ENCODE results near the gene EDDM3A. TPM values are rescaled to one million over a fixed set of nuclear protein-coding genes. Genes with fewer than 3 reads are reported as not detected.

Gene EDDM3A, protein sequence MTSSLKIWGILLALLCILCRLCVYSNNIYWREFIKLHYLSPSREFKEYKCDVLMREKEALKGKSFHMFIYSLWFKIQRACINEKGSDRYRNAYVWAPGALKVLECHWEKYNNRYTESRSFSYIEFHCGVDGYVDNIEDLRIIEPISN
- polyA plus RNA-seq (2013) = not detected

DNA sequence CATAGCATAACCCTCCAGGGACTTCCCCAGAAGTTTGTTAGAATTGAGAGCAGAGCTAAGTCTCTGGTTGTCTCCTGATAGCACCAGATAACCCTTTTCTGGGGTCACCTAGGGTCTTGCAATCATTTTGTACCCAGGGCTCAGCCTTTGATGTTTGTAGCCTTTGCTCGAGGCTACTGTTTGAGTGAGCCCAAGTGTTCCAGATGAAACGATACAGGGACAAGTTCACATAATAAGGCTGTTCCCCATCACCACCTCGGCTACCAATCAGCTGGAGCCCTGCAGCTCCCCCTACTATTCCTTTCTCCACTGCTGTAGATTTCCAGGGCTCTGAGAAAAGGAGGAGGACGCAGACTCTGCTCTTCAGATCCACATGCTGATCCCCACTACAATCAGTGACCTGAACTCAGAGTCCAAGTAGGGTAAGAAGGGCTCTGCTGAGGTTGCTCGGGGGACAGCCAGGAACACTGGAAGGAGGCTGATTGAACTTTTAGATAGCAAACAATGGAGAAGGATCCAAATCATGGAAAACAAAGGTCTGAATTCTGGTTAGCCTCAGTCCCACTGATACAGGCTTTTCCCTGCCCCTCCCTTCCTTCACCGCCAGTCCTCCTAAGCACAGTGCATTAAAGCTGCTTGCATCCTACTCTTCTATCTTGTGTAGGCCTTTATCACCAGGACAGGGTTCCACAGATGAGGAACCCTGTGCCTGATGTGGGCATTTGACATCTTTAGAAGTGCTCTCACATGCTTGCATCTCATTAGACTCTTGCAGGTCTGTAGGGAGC, at the start of gene EDDM3A:
Gene EDDM3A, plus strand, starts transcription at position 317 of the 788 bp plus-strand sequence. CDS start 1,694 bp downstream, outside the sequence.
- Histone ChIP-seq H3K36me3 (ENCODE audit: control insufficient read depth in 4 of 4, insufficient read depth in 4 of 4, low read length in 3 of 4) (no peaks in the 10 kb centered on the region), H3K4me3 (ENCODE audit: control insufficient read depth in 1 of 7, extremely low read depth in 1 of 7, insufficient read depth in 4 of 7, low read depth in 2 of 7, low read length in 6 of 7) (no peak within 1 kb of the TSS), H3K9me3 (ENCODE audit: control extremely low read depth in 1 of 5, control insufficient read depth in 4 of 5, insufficient read depth in 2 of 5, low read depth in 1 of 5, low read length in 4 of 5) (no peaks in the 10 kb centered on the region), H3K27me3 (replicated peaks in 2 of 5; ENCODE audit: control insufficient read depth in 4 of 5, insufficient read depth in 5 of 5, low read length in 4 of 5) (no peaks in the 10 kb centered on the region), H3K4me1 (ENCODE audit: control extremely low read depth in 1 of 4, control insufficient read depth in 4 of 4, insufficient read depth in 4 of 4, low read length in 3 of 4) (no peaks in the 10 kb centered on the region), H3K27ac (ENCODE audit: insufficient read depth in 1 of 2, low read depth in 1 of 2, low read length in 2 of 2, poor library complexity in 1 of 2, severe bottlenecking in 2 of 2) (no peak within 1 kb of the TSS)
- no peak for DNase-seq
- 100% methylated on average over 5 of the region's 6 CpGs for WGBS (ENCODE audit: insufficient coverage)
- ChIA-PET POLR2A (no interaction called here), CTCF (interaction anchor here (0.8 to 2.7 kb wide), 4 partner anchors 16 to 123 kb away, joined by 3 to 7 read pairs (median 3); no protein-coding TSS in a partner anchor)

DNA sequence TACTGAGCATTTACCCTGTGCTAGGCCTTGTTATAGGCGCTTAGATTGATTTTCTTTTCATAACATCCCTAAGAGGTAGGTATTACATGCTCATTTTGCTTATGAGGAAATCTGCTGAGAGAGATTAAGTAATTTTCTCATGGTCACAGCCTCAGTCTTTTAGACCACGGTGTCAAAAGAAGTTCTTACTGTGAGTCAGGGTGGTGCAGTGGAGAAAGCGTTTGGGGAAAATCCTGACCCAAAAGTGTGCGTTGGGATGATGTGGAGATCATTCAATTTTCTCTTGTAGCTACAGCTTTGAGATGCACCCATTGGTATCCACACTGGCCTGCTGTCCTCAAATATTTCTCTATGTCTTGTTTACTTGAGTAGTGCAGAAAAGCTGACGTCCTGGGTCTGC, 48.9 kb upstream of the EDDM3A start:
- no peak overlapping the region for H3K4me3 ChIP-seq (ENCODE audit: control insufficient read depth in 1 of 7, extremely low read depth in 1 of 7, insufficient read depth in 4 of 7, low read depth in 2 of 7, low read length in 6 of 7)
- H3K27me3 ChIP-seq (replicated peaks in 2 of 5; ENCODE audit: control insufficient read depth in 4 of 5, insufficient read depth in 5 of 5, low read length in 4 of 5) = no peaks in the 10 kb centered on the region
- WGBS (ENCODE audit: insufficient coverage) = 95% methylated on average over 3 of the region's 5 CpGs
- H3K9me3 ChIP-seq (ENCODE audit: control extremely low read depth in 1 of 5, control insufficient read depth in 4 of 5, insufficient read depth in 2 of 5, low read depth in 1 of 5, low read length in 4 of 5) = no peaks in the 10 kb centered on the region
- DNase-seq = no peak
- CTCF ChIA-PET = interaction anchor here (0.5 to 11.3 kb wide), 28 partner anchors 10 to 275 kb away, joined by 3 to 179 read pairs (median 4); partner anchors contain the start of gene RNASE4
- POLR2A ChIA-PET = no interaction called here
- H3K27ac ChIP-seq (ENCODE audit: insufficient read depth in 1 of 2, low read depth in 1 of 2, low read length in 2 of 2, poor library complexity in 1 of 2, severe bottlenecking in 2 of 2) = no peak overlapping the region
- H3K4me1 ChIP-seq (ENCODE audit: control extremely low read depth in 1 of 4, control insufficient read depth in 4 of 4, insufficient read depth in 4 of 4, low read length in 3 of 4) = peaks cover 0 to 7% (median 5%) of the 10 kb centered on the region in 4 experiments
- no peaks in the 10 kb centered on the region for H3K36me3 ChIP-seq (ENCODE audit: control insufficient read depth in 4 of 4, insufficient read depth in 4 of 4, low read length in 3 of 4)

DNA sequence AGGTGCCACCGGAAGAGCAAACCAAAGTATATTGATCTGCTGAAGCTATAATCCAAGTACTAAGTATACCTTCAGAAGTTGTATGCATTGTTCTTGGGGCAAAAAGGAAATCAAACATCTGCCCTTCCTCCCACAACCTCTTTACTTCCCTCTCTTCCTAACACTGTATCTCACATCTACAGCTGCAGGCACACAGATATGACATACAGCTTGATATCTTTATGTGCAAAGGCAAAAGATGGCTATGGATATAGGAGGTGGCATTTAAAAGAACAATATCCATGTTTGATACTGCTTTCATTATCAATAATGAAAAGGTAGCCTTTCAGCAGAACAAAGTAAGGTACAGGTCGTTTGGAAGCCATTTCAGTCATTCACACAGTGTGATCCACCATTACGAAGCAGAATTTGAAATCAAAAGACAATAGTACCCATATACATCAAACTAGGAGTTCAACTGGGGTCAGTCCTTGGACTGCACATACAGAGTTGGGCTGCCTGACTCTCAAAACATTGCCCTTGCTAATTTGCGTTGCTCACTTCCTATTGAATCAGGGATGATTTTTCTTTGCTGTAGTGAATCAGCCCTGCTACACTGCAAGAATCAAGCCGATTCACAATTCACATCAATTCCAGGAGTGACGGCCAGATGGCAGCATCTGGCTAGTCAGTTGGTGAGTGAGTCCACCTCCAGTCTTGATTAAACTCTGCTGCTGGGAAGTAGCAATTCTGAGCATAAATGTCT, 48.2 kb upstream of the EDDM3A start:
- Histone ChIP-seq H3K36me3 (ENCODE audit: control insufficient read depth in 4 of 4, insufficient read depth in 4 of 4, low read length in 3 of 4) (no peaks in the 10 kb centered on the region), H3K27me3 (replicated peaks in 2 of 5; ENCODE audit: control insufficient read depth in 4 of 5, insufficient read depth in 5 of 5, low read length in 4 of 5) (no peaks in the 10 kb centered on the region), H3K27ac (ENCODE audit: insufficient read depth in 1 of 2, low read depth in 1 of 2, low read length in 2 of 2, poor library complexity in 1 of 2, severe bottlenecking in 2 of 2) (no peak overlapping the region), H3K9me3 (ENCODE audit: control extremely low read depth in 1 of 5, control insufficient read depth in 4 of 5, insufficient read depth in 2 of 5, low read depth in 1 of 5, low read length in 4 of 5) (no peaks in the 10 kb centered on the region), H3K4me3 (ENCODE audit: control insufficient read depth in 1 of 7, extremely low read depth in 1 of 7, insufficient read depth in 4 of 7, low read depth in 2 of 7, low read length in 6 of 7) (peak overlapping the region in 1 of 7 experiments; percentile 27), H3K4me1 (ENCODE audit: control extremely low read depth in 1 of 4, control insufficient read depth in 4 of 4, insufficient read depth in 4 of 4, low read length in 3 of 4) (peaks cover 0 to 7% (median 5%) of the 10 kb centered on the region in 4 experiments)
- ChIA-PET CTCF (interaction anchor here (0.5 to 11.3 kb wide), 29 partner anchors 10 to 274 kb away, joined by 3 to 179 read pairs (median 5); partner anchors contain the start of gene RNASE4), POLR2A (no interaction called here)
- WGBS (ENCODE audit: insufficient coverage) = 33% methylated on average over 3 of the region's 6 CpGs
- DNase-seq = peak; percentile 75 to 87 (median 81)

DNA sequence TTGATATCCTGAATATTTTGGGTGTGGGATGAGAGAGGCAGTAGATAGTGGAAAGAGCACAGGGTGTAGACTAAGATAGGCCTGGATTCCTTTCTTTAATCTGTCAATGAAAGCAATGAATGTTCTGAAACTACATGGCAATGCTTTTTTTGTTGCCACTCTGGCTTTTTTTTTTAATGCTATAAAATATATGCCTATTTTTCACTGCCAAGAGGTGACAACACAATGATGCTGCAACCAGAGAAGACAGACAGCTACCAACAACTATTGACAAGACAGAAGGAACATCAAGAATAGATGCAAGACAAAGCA, 47.7 kb upstream of the EDDM3A start:
- POLR2A ChIA-PET = no interaction called here
- no peaks in the 10 kb centered on the region for H3K9me3 ChIP-seq (ENCODE audit: control extremely low read depth in 1 of 5, control insufficient read depth in 4 of 5, insufficient read depth in 2 of 5, low read depth in 1 of 5, low read length in 4 of 5)

DNA sequence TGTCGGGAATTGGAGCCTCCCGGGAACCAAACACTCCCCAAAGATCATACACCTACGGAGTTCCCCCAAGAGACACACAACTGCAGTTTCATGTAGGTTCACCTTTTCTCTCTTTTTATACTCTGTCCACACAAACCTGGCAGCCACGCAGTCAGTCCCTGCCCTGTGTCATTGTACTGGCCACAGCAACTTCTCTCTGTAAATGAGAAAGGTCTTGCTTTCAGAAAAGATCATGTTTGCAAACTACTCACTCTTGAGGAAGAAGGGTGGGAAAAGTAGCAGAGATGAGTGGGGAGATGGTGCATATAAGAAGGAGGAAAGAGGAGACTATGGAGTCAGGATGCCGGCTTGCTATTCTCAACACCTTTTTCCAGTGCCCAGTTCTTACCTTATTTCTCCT, 46.8 kb upstream of the EDDM3A start:
- Histone ChIP-seq H3K9me3 (ENCODE audit: control extremely low read depth in 1 of 5, control insufficient read depth in 4 of 5, insufficient read depth in 2 of 5, low read depth in 1 of 5, low read length in 4 of 5) (no peaks in the 10 kb centered on the region), H3K27me3 (replicated peaks in 2 of 5; ENCODE audit: control insufficient read depth in 4 of 5, insufficient read depth in 5 of 5, low read length in 4 of 5) (no peaks in the 10 kb centered on the region), H3K27ac (ENCODE audit: insufficient read depth in 1 of 2, low read depth in 1 of 2, low read length in 2 of 2, poor library complexity in 1 of 2, severe bottlenecking in 2 of 2) (no peak overlapping the region), H3K36me3 (ENCODE audit: control insufficient read depth in 4 of 4, insufficient read depth in 4 of 4, low read length in 3 of 4) (no peaks in the 10 kb centered on the region), H3K4me3 (ENCODE audit: control insufficient read depth in 1 of 7, extremely low read depth in 1 of 7, insufficient read depth in 4 of 7, low read depth in 2 of 7, low read length in 6 of 7) (no peak overlapping the region), H3K4me1 (ENCODE audit: control extremely low read depth in 1 of 4, control insufficient read depth in 4 of 4, insufficient read depth in 4 of 4, low read length in 3 of 4) (peaks cover 0 to 7% (median 5%) of the 10 kb centered on the region in 4 experiments)
- 93% methylated on average over 3 of the region's 5 CpGs for WGBS (ENCODE audit: insufficient coverage)
- CTCF ChIA-PET = interaction anchor here (0.7 to 11.3 kb wide), 13 partner anchors 8 to 272 kb away, joined by 3 to 179 read pairs (median 5); no protein-coding TSS in a partner anchor
- DNase-seq = no peak
- POLR2A ChIA-PET = no interaction called here

More for the DNA sequence above, 47.7 kb upstream of the EDDM3A start:
- H3K4me3 ChIP-seq (ENCODE audit: control insufficient read depth in 1 of 7, extremely low read depth in 1 of 7, insufficient read depth in 4 of 7, low read depth in 2 of 7, low read length in 6 of 7) = no peak overlapping the region
- CTCF ChIA-PET = interaction anchor here (0.7 to 11.3 kb wide), 15 partner anchors 9 to 273 kb away, joined by 3 to 179 read pairs (median 5); no protein-coding TSS in a partner anchor
- no peak overlapping the region for H3K27ac ChIP-seq (ENCODE audit: insufficient read depth in 1 of 2, low read depth in 1 of 2, low read length in 2 of 2, poor library complexity in 1 of 2, severe bottlenecking in 2 of 2)
- H3K4me1 ChIP-seq (ENCODE audit: control extremely low read depth in 1 of 4, control insufficient read depth in 4 of 4, insufficient read depth in 4 of 4, low read length in 3 of 4) = peaks cover 0 to 7% (median 5%) of the 10 kb centered on the region in 4 experiments
- H3K27me3 ChIP-seq (replicated peaks in 2 of 5; ENCODE audit: control insufficient read depth in 4 of 5, insufficient read depth in 5 of 5, low read length in 4 of 5) = no peaks in the 10 kb centered on the region
- no peaks in the 10 kb centered on the region for H3K36me3 ChIP-seq (ENCODE audit: control insufficient read depth in 4 of 4, insufficient read depth in 4 of 4, low read length in 3 of 4)
- DNase-seq = no peak

DNA sequence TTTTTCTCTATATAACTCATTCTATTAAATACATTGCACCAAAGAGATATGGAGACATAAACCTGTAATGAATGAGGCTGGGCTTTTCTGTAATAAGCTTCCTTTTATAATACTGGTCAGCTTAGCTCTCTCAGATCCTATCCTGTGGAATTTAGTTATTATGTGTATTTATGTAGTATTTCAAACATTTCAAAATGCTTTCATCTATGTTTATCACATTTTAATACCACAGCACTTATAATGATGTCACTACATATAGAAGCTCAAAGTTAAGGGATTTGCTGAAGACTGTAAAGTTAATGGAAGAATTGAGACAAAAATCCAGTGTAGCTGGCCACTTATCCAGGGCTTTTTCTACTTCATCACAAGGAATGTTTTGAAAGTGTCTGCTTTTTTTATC, 45.8 kb upstream of the EDDM3A start:
- ChIA-PET POLR2A (no interaction called here), CTCF (interaction anchor here (0.6 to 2.3 kb wide), 10 partner anchors 9 to 271 kb away, joined by 3 to 16 read pairs (median 4); no protein-coding TSS in a partner anchor)
- Histone ChIP-seq H3K27ac (ENCODE audit: insufficient read depth in 1 of 2, low read depth in 1 of 2, low read length in 2 of 2, poor library complexity in 1 of 2, severe bottlenecking in 2 of 2) (no peak overlapping the region), H3K9me3 (ENCODE audit: control extremely low read depth in 1 of 5, control insufficient read depth in 4 of 5, insufficient read depth in 2 of 5, low read depth in 1 of 5, low read length in 4 of 5) (no peaks in the 10 kb centered on the region), H3K4me1 (ENCODE audit: control extremely low read depth in 1 of 4, control insufficient read depth in 4 of 4, insufficient read depth in 4 of 4, low read length in 3 of 4) (peaks cover 0 to 7% (median 5%) of the 10 kb centered on the region in 4 experiments), H3K27me3 (replicated peaks in 2 of 5; ENCODE audit: control insufficient read depth in 4 of 5, insufficient read depth in 5 of 5, low read length in 4 of 5) (no peaks in the 10 kb centered on the region), H3K4me3 (ENCODE audit: control insufficient read depth in 1 of 7, extremely low read depth in 1 of 7, insufficient read depth in 4 of 7, low read depth in 2 of 7, low read length in 6 of 7) (no peak overlapping the region), H3K36me3 (ENCODE audit: control insufficient read depth in 4 of 4, insufficient read depth in 4 of 4, low read length in 3 of 4) (no peaks in the 10 kb centered on the region)
- DNase-seq = no peak

All from common myeloid progenitor, CD34-positive (primary cell).